HFFc6 (cell line): ENCODE data around the gene SEPTIN8. TPM values are rescaled to one million over a fixed set of nuclear protein-coding genes. Genes with fewer than 3 reads are reported as not detected.
A peak's percentile ranks its signal among the peaks of the same experiment; 100 is the strongest.

ENCODE experiments used
- DNase-seq: peaks from one replicate; pipeline ENCODE4 v3.0.0-alpha.2; 2018
- H3K27ac Mint-ChIP-seq: 2 replicates; pipeline ENCODE4 v1.8.0; 2020; ENCODE audit warnings: mild to moderate bottlenecking, mixed read lengths
- H3K27me3 Mint-ChIP-seq: 2 replicates; pipeline ENCODE4 v1.8.0; 2021; ENCODE audit warnings: mild to moderate bottlenecking, moderate library complexity, mixed read lengths; ENCODE audit not compliant: insufficient read depth
- H3K36me3 Mint-ChIP-seq: 2 replicates; pipeline ENCODE4 v1.8.0; 2021; ENCODE audit warnings: low read depth, mixed read lengths
- H3K4me1 Mint-ChIP-seq: 2 replicates; pipeline ENCODE4 v1.8.0; 2020; ENCODE audit warnings: low read depth, mixed read lengths
- H3K4me3 Mint-ChIP-seq: 2 replicates; pipeline ENCODE4 v1.8.0; 2020; ENCODE audit warnings: mild to moderate bottlenecking, moderate library complexity, mixed read lengths
- H3K9me3 Mint-ChIP-seq: 2 replicates; pipeline ENCODE4 v1.8.0; 2020; ENCODE audit warnings: mild to moderate bottlenecking, mixed read lengths
- CTCF ChIP-seq: fragments of 200-600 bp; sonication (generic); IDR thresholded peaks from 2 replicates; pipeline ENCODE4 v1.5.0; 2021; ENCODE audit warnings: antibody characterized with exemption, mild to moderate bottlenecking
- total RNA-seq, 6 experiments: library from RNA; stranded (reverse); fragmentation: NEBNext Ultra II Directional; extraction: Animal tissue kit (Norgen Biotek cat#: 25700); gene quantifications; 2 replicates in 1 of 6; 3 replicates in 5 of 6; pipeline ENCODE4 v1.2.3, GENCODE V29; 2021

The SEPTIN8 gene
- total RNA-seq, 6 experiments from 2014 or later: 53.9 to 67.1 (median 59.2) TPM

GRCh38 chr5:132778856-132779255, 1.8 kb upstream of the SEPTIN8 start:
- H3K9me3 Mint-ChIP-seq: no peaks in the 10 kb centered on the region

GRCh38 chr5:132778129-132778528, 1.1 kb upstream of the SEPTIN8 start:
- Mint-ChIP-seq H3K4me3 (peak overlapping the region; percentile 79), H3K36me3 (no peaks in the 10 kb centered on the region), H3K4me1 (peaks cover 71% of the 10 kb centered on the region), H3K27ac (peak overlapping the region; percentile 49), H3K27me3 (no peaks in the 10 kb centered on the region), H3K9me3 (no peaks in the 10 kb centered on the region)
- DNase-seq: no peak
- no peak for TF ChIP-seq CTCF

More at GRCh38 chr5:132778856-132779255, 1.8 kb upstream of the SEPTIN8 start:
- Mint-ChIP-seq H3K4me3 (no peak overlapping the region), H3K4me1 (peaks cover 68% of the 10 kb centered on the region), H3K36me3 (no peaks in the 10 kb centered on the region), H3K27ac (no peak overlapping the region), H3K27me3 (no peaks in the 10 kb centered on the region)
- DNase-seq: no peak
- TF ChIP-seq CTCF: no peak

DNA sequence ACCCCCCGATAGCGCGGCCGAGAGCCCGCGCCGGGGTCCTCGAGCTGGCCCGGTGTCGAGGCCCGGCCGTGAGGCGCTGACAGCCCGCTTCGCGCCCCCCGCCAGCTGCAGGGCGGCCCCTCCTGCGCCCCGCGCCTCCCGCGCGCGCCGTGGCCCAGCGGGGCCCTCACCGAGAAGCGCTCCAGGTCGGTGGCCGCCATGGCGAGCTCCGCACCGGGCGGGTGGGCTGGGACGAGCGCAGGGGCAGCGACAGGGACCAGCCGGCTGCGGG, 166 bp downstream of the SEPTIN8 start:
- H3K36me3 Mint-ChIP-seq: no peaks in the 10 kb centered on the region
- peaks cover 68% of the 10 kb centered on the region for H3K4me1 Mint-ChIP-seq
- H3K27me3 Mint-ChIP-seq: no peaks in the 10 kb centered on the region
- TF ChIP-seq CTCF: no peak
- H3K27ac Mint-ChIP-seq: no peak overlapping the region
- no peaks in the 10 kb centered on the region for H3K9me3 Mint-ChIP-seq
- no peak overlapping the region for H3K4me3 Mint-ChIP-seq
- DNase-seq: no peak

DNA sequence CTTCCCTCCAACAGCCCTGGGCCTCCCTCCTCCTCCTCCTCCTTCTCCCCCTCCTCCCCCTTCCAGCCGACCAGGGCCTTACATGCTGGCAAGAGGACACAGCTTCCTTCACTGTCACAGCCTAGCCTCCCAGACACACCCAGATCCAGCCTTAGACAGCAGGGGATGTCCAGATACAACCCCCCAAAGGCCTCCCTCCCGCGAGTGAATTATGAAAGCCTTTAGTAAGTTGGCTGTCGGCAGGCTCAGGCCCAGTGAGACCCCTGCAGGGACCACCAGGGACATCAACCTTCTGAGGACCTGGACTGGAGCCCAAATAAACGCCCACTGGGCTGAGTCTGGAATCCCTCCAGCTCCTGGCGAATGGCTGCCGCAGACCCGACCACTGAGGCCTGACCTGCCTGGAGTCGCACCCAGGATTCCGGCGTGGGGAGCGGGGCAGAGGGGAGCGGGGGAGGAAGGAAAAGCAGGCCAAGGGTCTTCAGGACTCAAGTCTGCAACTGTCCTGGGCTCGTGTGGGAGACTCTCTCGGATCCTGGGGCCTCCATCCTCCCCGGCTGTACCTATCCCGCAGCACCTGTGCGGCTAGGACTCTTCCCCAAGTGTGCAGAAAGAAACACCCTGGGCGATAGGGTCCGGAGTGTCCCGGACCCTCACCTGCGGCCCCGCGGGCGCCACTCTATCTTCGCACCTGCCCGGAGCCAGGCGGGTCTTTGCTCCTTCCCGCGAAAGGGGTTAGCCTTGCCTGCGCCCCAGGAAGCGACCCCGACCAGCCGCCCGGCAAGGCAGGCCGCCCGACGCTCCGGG, 705 bp downstream of the SEPTIN8 start:
- H3K4me3 Mint-ChIP-seq: peak overlapping the region; percentile 90
- H3K36me3 Mint-ChIP-seq: no peaks in the 10 kb centered on the region
- H3K9me3 Mint-ChIP-seq: no peaks in the 10 kb centered on the region
- peak overlapping the region; percentile 70 for H3K27ac Mint-ChIP-seq
- TF ChIP-seq CTCF: no peak
- peaks cover 63% of the 10 kb centered on the region for H3K4me1 Mint-ChIP-seq
- DNase-seq: no peak
- no peaks in the 10 kb centered on the region for H3K27me3 Mint-ChIP-seq

GRCh38 chr5:132775476-132775961, 1.5 kb downstream of the SEPTIN8 start:
- no peak for TF ChIP-seq CTCF
- no peak for DNase-seq
- peaks cover 57% of the 10 kb centered on the region for H3K4me1 Mint-ChIP-seq
- H3K36me3 Mint-ChIP-seq: no peaks in the 10 kb centered on the region
- no peaks in the 10 kb centered on the region for H3K9me3 Mint-ChIP-seq
- peak overlapping the region; percentile 36; the same call in 1 of the 2 replicates for H3K27ac Mint-ChIP-seq
- peak overlapping the region; percentile 90 for H3K4me3 Mint-ChIP-seq
- no peaks in the 10 kb centered on the region for H3K27me3 Mint-ChIP-seq
